Transverse colon (tissue), 4 donors: ENCODE results near the gene PGBD4. TPM values are rescaled to one million over a fixed set of nuclear protein-coding genes. Genes with fewer than 3 reads are reported as not detected.

Source experiments
- DNase-seq: peaks from one replicate; pipeline ENCODE4 v3.0.0-alpha.2; 2019
- H3K27ac ChIP-seq, 4 donors: fragments of 200-600 bp; sonication (generic); 2 replicates each; pipeline ENCODE4 v1.5.1; 2016 to 2018; ENCODE audit warnings: inconsistent platforms in 4 of 4
- H3K27me3 ChIP-seq: fragments of 200-600 bp; sonication (generic); 2 replicates; pipeline ENCODE4 v1.5.1; 2017; ENCODE audit warnings: inconsistent platforms
- H3K36me3 ChIP-seq, 4 donors: fragments of 200-600 bp; sonication (generic); 2 replicates each; pipeline ENCODE4 v1.5.1; 2017 to 2019; ENCODE audit warnings: inconsistent platforms in 4 of 4
- H3K4me1 ChIP-seq, 4 donors: fragments of 200-600 bp; sonication (generic); 2 replicates each; pipeline ENCODE4 v1.5.1; 2017 to 2020; ENCODE audit warnings: inconsistent platforms in 4 of 4
- H3K4me3 ChIP-seq, 4 donors: fragments of 200-600 bp; sonication (generic); 1 replicate in 1 of 4; 2 replicates in 3 of 4; pipeline versions ENCODE4 v1.5.1 to v1.6.1; 2017 to 2019; ENCODE audit warnings: inconsistent platforms in 4 of 4
- H3K9me3 ChIP-seq, 2 donors: fragments of 200-600 bp; sonication (generic); 2 replicates each; pipeline ENCODE4 v1.5.1; 2017 to 2019; ENCODE audit warnings: inconsistent platforms in 2 of 2
- EP300 ChIP-seq: sonication (generic); formaldehyde crosslinking; IDR thresholded peaks from one replicate; pipeline ENCODE4 v1.6.1; 2017; ENCODE audit warnings: antibody characterized with exemption, low read depth
- POLR2A ChIP-seq: fragments of 450-650 bp; IDR thresholded peaks from one replicate; pipeline ENCODE4 v1.6.1; 2016; ENCODE audit warnings: antibody characterized with exemption, mild to moderate bottlenecking, moderate library complexity
- POLR2AphosphoS5 ChIP-seq, 3 donors: sonication (generic); formaldehyde crosslinking; IDR thresholded peaks; one replicate each; pipeline ENCODE4 v1.6.1; 2016; ENCODE audit warnings: antibody characterized with exemption in 3 of 3
- WGBS, 2 donors: methylation state at CpG; one replicate each; pipeline ENCODE4 v1.1.5; 2018; ENCODE audit warnings: low coverage in 1 of 2; 5-methylcytosine and 5-hydroxymethylcytosine counted together
- in situ Hi-C, 4 donors: fragments of 200-750 bp; cut with MboI; loops; one replicate each; pipeline versions ENCODE4 v1.15.0 to v1.15.1; 2017; ENCODE audit warnings: low sequenced_read_pairs in 3 of 4, low pct_ligation_motif_present in 1 of 4, low pct_unique_long_range_greater_than_20kb in 1 of 4
- intact Hi-C: fragments of 100-400 bp; cut with DNase I; formaldehyde crosslinking; loops from one replicate; pipeline ENCODE4 v1.15.1; 2023; ENCODE audit warnings: low total_unique reads
- total RNA-seq, 4 donors: library from RNA; depleted of rRNA; stranded (reverse); fragments of >200 nt; gene quantifications; one replicate each; pipeline ENCODE4 v1.1.0, GENCODE V29; 2016
- TF ChIP-seq, protein P1 (sequence below), 5 experiments: fragments of 200-600 bp in 3 of 5; fragments of 450-650 bp in 2 of 5; sonication (generic) in 3 of 5; IDR thresholded peaks; 1 replicate in 2 of 5; 2 replicates in 3 of 5; pipeline ENCODE4 v1.5.1; 2016 to 2017; ENCODE audit warnings: antibody characterized with exemption in 5 of 5, inconsistent platforms in 3 of 5, mild to moderate bottlenecking in 2 of 5, moderate library complexity in 1 of 5

PGBD4 gene
- total RNA-seq, 4 donors from 2014 or later, result 1.1 to 7.6 (median 1.9) TPM

DNA sequence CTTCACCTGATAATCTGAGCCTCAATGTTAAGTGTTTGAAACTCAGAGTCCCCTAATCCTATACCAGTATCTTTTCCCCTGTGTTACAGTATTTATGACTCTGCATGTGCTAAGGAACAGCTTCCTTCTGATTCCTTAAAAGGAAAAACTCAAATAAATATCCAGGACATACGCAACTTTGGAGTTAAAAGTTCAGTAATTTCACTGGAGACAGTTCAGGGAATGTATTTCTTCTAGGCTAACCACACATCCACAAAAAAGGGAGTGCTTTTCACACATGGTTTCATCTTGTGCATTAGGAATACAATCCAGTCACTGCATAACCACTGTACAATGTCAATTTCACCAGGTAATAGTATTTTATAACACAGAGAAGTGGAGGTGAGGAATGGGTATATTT, 31.0 kb downstream of the PGBD4 start:
- Histone ChIP-seq H3K36me3 (no peaks in the 10 kb centered on the region), H3K27ac (no peak overlapping the region), H3K4me1 (no peaks in the 10 kb centered on the region), H3K9me3 (no peaks in the 10 kb centered on the region), H3K27me3 (no peaks in the 10 kb centered on the region), H3K4me3 (no peak overlapping the region)
- intact Hi-C loops (no loop called here), in situ Hi-C loops (no loop called here)
- DNase-seq, result no peak
- no peak for TF ChIP-seq POLR2AphosphoS5 (IDR thresholded peaks at IDR 0.05)
- TF ChIP-seq, protein P1, sequence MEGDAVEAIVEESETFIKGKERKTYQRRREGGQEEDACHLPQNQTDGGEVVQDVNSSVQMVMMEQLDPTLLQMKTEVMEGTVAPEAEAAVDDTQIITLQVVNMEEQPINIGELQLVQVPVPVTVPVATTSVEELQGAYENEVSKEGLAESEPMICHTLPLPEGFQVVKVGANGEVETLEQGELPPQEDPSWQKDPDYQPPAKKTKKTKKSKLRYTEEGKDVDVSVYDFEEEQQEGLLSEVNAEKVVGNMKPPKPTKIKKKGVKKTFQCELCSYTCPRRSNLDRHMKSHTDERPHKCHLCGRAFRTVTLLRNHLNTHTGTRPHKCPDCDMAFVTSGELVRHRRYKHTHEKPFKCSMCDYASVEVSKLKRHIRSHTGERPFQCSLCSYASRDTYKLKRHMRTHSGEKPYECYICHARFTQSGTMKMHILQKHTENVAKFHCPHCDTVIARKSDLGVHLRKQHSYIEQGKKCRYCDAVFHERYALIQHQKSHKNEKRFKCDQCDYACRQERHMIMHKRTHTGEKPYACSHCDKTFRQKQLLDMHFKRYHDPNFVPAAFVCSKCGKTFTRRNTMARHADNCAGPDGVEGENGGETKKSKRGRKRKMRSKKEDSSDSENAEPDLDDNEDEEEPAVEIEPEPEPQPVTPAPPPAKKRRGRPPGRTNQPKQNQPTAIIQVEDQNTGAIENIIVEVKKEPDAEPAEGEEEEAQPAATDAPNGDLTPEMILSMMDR (IDR thresholded peaks at IDR 0.05), result no peak
- 85 to 90% methylated on average over 1 of the region's 1 CpG for whole genome bisulfite sequencing, 2 donors

DNA sequence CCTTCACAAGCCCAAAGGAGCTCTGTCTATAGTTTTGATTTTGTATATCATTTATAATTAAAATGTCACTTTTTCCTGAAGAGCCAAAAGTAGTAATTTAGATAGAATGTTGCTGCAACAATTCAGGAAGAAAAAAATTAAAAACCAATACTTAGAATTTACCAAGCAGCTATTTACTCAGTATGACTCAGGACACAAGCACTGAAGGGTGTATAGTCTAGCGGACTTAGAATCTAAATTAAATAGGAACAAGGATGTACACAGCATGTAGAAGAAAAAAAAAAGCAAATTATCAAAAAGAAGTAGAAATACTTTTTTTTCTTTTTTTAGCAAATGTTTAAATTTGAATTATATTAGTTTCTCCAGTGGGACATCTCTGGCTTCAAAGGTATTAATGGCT, 31.6 kb downstream of the PGBD4 start:
- Histone ChIP-seq H3K4me1 (no peaks in the 10 kb centered on the region), H3K27ac (no peak overlapping the region), H3K4me3 (no peak overlapping the region), H3K36me3 (no peaks in the 10 kb centered on the region), H3K27me3 (no peaks in the 10 kb centered on the region), H3K9me3 (no peaks in the 10 kb centered on the region)
- DNase-seq, result no peak
- in situ Hi-C loops, result no loop called here
- TF ChIP-seq POLR2AphosphoS5 (IDR thresholded peaks at IDR 0.05) (no peak), POLR2A (no peak), EP300 (no peak)
- TF ChIP-seq, protein P1 (IDR thresholded peaks at IDR 0.05), result no peak
- WGBS, 2 donors, result 96 to 100% methylated on average over 1 of the region's 1 CpG
- intact Hi-C loops, result no loop called here

DNA sequence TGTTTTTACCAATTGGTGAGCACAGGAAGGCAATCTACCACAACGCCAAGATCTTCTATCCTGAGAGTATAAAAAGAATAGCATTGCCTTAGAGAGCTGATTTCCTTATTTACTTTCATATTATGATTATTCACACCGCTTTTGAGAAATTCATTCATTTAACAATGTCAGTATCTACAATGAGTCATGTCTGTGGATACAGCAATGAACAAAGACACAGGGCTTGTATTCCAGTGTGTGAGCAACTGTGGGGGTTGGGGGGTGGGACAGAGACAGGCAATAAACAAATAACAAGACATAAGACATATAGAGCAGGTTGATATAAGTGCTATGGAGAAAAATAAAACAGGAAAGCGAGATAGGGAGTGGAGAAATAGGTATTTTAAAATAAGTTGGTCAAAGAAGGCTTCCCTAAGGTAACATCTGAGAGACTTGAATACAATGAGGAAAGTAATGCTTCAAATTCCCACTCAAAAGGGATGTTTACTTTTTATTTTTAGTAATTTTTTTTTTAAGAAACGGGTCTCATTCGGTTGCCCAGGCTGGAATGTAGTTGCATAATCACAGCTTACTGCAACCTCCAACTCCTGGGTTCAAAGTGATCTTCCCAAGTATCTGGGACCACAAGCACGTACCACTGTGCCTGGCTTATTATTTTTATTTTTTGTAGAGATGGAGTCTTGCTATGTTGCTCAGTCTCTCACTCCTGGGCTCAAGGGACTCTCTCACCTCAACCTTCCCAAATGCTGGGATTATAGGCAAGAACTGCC, 45.7 kb downstream of the PGBD4 start:
- no peak overlapping the region for H3K4me3 ChIP-seq
- no peaks in the 10 kb centered on the region for H3K9me3 ChIP-seq
- intact Hi-C loops (no loop called here), in situ Hi-C loops (no loop called here)
- no peaks in the 10 kb centered on the region for H3K4me1 ChIP-seq
- no peak overlapping the region for H3K27ac ChIP-seq
- TF ChIP-seq POLR2AphosphoS5 (IDR thresholded peaks at IDR 0.05), result no peak
- TF ChIP-seq, protein P1 (IDR thresholded peaks at IDR 0.05), result no peak
- TF ChIP-seq EP300, result no peak
- no peak for TF ChIP-seq POLR2A
- WGBS, 2 donors, result 65% methylated on average over 4 to 6 of the region's 6 CpGs
- DNase-seq, result no peak
- peaks cover 0 to 45% (median 14%) of the 10 kb centered on the region in 4 donors for H3K36me3 ChIP-seq
- H3K27me3 ChIP-seq, result no peaks in the 10 kb centered on the region

DNA sequence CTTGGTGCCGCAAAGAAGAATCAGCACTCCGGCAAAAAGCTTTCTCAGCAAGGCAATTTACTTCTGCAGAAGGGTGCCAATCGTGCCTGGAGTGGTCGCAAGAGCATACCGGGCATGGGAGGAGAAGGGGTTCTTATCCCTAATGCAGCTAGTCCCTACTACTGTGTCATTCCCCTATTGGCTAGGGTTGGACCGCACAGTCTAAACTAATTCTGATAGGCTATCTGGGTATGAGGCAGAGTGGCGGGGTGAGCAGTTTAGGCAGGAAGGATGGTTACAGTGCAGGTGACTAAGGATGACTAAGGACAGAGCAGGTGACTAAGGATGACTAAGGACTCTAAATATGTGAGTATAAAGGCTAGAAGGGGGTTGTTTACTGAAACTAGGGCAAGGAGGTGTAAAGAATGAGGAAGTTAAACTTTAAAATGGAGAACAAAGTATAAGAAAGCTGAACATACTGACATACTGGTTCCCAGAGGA, 52.9 kb downstream of the PGBD4 start:
- in situ Hi-C loops (no loop called here), intact Hi-C loops (no loop called here)
- Histone ChIP-seq H3K4me1 (no peaks in the 10 kb centered on the region), H3K36me3 (peaks cover 0 to 54% (median 14%) of the 10 kb centered on the region in 4 donors), H3K9me3 (peaks cover 9 to 10% of the 10 kb centered on the region in 2 donors), H3K4me3 (no peak overlapping the region), H3K27me3 (no peaks in the 10 kb centered on the region), H3K27ac (no peak overlapping the region)
- TF ChIP-seq, protein P1 (IDR thresholded peaks at IDR 0.05), result no peak
- TF ChIP-seq EP300 (no peak), POLR2A (no peak), POLR2AphosphoS5 (IDR thresholded peaks at IDR 0.05) (no peak)
- WGBS, 2 donors, result 88 to 100% methylated on average over 1 to 7 of the region's 7 CpGs
- no peak for DNase-seq
